A549 treated with Mapracorat at 1 μM for 4 hours (cell line): ENCODE measurements around the gene GREM2. TPM values are rescaled to one million over a fixed set of nuclear protein-coding genes. Genes with fewer than 3 reads are reported as not detected.

Source experiments
- total RNA-seq: library from RNA; stranded (reverse); fragments of 200-300 nt; extraction: Qiagen RNA extraction; gene quantifications from 5 replicates; pipeline ENCODE4 v1.2.3, GENCODE V29; 2022

GREM2 gene
- 0.05 to 0.16 TPM (median 0.13 TPM) in 5 replicates for total RNA-seq

DNA sequence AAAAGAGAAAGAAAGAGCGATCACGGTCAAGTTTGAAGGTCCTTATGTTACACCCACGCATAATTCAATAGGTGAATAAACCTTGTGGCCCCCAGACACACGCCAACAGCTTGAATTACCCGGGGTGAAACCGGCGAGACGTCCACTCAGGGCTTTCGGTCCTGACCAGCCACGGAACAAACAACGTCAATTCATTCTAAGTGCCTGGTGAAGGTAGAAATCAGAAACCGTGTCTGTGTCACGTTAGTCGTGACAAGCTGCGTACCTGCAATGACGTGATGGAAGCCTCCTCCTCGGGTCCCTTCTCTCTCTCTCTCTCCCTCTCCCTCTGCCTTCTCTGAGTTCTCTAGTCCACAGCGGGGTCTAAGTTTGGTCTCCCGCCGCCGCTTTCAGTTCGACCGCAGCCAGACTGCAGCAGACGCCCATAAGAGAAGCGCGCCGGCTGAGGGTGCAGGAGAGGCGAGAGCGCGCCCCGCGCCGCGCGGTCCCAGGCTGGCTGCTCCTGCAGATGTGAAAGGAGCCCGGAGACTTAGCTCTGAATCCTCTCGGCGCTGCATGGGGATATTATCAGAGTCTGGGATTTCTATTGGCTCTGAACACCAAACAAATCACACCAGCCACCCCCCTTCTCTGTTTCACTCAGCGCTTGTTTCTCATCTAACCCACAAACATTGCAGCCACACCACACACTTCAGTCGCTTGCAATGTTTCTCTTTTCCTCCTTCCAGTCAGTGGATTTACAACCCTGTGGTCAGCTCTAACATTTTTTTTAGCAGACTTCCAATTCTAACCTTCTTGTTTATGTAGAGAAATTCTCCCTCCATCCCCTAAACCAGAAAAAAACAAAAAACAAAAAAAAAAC is at the start of gene GREM2:
GREM2 (minus strand) TSS at position 537 of the 862 bp plus-strand sequence. CDS start 118,680 bp downstream, outside the sequence.

